HG03175 (cell line): ENCODE measurements around the gene PTPN21.
"Not testable (repeated sequence)": the region's sequence is repeated elsewhere in the genome, so short reads cannot be mapped to it uniquely, and the experiment has no call there.

ENCODE experiments used
- ATAC-seq: cut with Tn5 transposase; IDR thresholded peaks from one replicate; pipeline ENCODE4 v1.9.1; 2021; ENCODE audit warnings: mild to moderate bottlenecking, moderate library complexity; ENCODE audit not compliant: unreplicated experiment

The PTPN21 gene

GRCh38 chr14:88552876-88553275 is 1.9 kb downstream of the PTPN21 start:
- ATAC-seq: no peak

GRCh38 chr14:88551980-88552431 is 2.8 kb downstream of the PTPN21 start:
- ATAC-seq: no peak

GRCh38 chr14:88551094-88551870 is 3.5 kb downstream of the PTPN21 start:
- ATAC-seq: no peak

GRCh38 chr14:88550078-88550477 is 4.7 kb downstream of the PTPN21 start:
- ATAC-seq: no peak

GRCh38 chr14:88547386-88547780 is 7.4 kb downstream of the PTPN21 start:
- ATAC-seq: no peak

GRCh38 chr14:88546621-88547385 is 8.0 kb downstream of the PTPN21 start:
- ATAC-seq: no peak

- ATAC-seq: no peak
Observed at GRCh38 chr14:88545256-88545655, 9.6 kb downstream of the PTPN21 start.

- ATAC-seq: no peak
Observed at GRCh38 chr14:88542857-88543795, 11.7 kb downstream of the PTPN21 start.

- ATAC-seq: no peak
Observed at GRCh38 chr14:88541324-88541723, 13.5 kb downstream of the PTPN21 start.

- no peak for ATAC-seq
Observed at GRCh38 chr14:88535813-88536212, 19.0 kb downstream of the PTPN21 start.

GRCh38 chr14:88535149-88535548 is 19.7 kb downstream of the PTPN21 start:
- ATAC-seq: peak; percentile 60

- ATAC-seq: no peak
Observed at GRCh38 chr14:88533064-88533602, 21.7 kb downstream of the PTPN21 start.

GRCh38 chr14:88529889-88530288 is 24.9 kb downstream of the PTPN21 start:
- ATAC-seq: not testable (repeated sequence)

GRCh38 chr14:88522393-88522792 is 32.4 kb downstream of the PTPN21 start:
- ATAC-seq: no peak

- no peak for ATAC-seq
Observed at GRCh38 chr14:88521818-88522217, 33.0 kb downstream of the PTPN21 start.

- ATAC-seq: no peak
Observed at GRCh38 chr14:88519907-88520306, 34.9 kb downstream of the PTPN21 start.

GRCh38 chr14:88518592-88519512 is 36.0 kb downstream of the PTPN21 start:
- no peak for ATAC-seq

- ATAC-seq: no peak
Observed at GRCh38 chr14:88516861-88517357, 37.9 kb downstream of the PTPN21 start.

GRCh38 chr14:88515499-88516221 is 39.1 kb downstream of the PTPN21 start:
- ATAC-seq: no peak
